ENCODE measurements around the gene CHID1.

CHID1 gene
- 22.4 to 23.1 reads per million in 2 donors for total RNA-seq

DNA sequence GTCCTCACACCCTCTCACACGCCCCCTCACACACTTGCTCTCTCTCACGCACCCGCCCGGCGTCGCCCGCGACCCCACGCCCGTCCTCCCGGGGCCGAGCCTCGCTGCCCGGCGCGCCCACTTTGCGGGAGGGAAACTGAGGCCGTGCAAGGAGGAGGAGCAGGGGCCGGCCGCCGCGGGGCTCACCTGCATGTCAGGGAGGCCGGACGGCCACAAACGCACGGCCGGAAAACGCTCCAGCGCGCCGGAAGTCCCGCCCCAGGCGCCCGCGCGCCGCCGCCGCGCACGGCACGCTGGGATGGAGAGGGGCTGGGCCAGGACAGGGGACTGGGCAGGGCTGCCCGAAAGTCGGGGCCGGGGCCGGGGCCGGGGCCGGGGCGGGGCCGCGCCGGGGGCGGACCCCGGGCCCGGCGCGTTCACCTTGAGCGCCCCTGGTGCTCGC lies at the start of gene CHID1:
Gene CHID1, minus strand, starts transcription at position 222 of the 442 bp plus-strand sequence. CDS start 5,994 bp downstream, outside the sequence.
- peak; percentile 74 for DNase-seq

DNA sequence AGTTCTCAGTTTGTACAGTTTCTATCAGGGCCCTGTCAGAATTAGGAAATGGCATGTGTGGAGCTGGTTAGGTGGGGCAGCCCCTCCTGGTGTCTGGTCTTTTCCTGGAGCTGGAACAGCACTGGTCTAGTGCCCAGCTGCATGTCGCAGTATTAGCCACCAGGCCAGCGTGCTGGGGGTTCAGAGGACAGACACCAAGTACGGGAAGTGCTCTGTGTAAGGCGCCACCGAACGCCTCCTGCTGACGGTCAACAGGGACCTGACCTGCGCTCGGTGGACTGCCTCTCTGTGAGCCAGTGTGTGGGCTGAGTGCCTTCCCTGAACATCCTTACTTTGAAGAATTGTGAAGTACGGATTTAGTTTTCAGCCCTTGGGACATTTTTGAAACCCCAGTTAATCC lies 49.0 kb upstream of the CHID1 start:
- DNase-seq = no peak

DNA sequence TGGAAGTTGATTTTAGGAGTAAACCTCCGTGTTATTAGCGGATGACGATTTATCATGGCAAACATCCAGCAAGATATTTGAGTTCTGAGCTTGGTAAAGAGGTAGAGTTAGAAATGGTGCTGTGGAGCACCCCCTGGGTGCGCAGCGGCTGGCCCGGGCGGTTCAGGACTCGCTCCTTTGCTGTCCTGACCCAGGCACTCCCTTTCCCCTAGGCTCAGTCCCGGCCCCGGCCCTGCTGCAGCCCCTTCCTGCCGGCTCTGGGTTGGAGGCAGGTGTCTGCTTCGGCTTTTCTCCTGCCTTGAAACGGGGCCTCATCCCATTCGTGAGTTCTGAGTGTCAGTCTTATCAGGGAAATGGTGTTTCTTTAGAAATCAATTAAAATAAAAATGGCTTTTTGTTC lies 48.4 kb upstream of the CHID1 start:
- no peak for DNase-seq

DNA sequence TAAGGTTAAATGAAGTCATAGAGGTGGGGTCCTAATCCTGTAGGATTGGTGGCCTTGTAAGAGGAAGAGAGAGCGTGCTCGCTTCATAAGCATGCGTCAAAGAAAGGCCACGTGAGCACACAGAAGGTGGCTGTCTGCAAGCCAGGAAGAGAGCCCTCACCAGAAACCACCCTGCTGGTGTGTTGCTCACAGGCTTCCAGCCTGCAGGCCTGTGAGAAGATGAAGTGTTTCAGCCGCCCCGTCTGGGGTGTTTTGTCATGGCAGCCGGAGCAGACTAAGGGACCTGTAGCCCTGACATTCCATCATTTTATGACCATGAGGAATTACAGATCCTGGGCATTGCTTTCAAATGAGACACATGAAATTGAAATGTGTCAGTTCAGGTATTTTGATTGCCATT lies 47.5 kb upstream of the CHID1 start:
- DNase-seq = no peak

DNA sequence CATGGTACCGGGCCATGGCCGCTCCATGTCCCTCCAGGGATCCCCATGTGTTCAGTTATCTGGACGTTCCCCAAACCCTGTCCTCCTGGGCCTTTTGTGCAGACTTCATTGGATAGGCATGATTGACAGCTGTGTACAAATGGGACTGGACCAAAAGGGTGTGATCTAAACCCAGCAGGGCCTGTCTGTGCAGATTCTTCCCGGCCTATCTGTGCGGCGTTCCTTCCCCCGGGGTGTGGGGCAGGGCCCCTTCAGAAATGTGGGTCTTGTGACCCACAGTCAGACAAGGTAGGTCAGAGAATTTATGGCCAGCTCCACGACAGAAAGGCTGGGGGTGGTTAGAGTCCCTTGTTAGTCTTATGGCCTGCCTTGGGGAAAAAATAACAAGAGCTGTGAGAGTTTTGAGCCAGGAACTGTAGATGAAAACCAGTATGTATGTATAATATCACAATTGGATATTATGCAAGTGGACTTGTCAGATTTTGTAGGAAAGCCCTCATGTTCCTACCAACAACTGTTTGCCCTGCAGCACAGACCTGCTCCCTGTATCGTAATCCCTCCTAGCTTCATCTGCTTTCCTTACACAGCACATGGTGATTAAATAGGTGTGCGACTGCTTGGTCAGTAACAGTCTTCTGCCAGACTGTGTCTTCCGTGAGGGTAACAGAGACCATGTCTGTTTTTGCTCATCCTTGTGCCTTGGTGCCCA lies 46.8 kb upstream of the CHID1 start:
- no peak for DNase-seq

DNA sequence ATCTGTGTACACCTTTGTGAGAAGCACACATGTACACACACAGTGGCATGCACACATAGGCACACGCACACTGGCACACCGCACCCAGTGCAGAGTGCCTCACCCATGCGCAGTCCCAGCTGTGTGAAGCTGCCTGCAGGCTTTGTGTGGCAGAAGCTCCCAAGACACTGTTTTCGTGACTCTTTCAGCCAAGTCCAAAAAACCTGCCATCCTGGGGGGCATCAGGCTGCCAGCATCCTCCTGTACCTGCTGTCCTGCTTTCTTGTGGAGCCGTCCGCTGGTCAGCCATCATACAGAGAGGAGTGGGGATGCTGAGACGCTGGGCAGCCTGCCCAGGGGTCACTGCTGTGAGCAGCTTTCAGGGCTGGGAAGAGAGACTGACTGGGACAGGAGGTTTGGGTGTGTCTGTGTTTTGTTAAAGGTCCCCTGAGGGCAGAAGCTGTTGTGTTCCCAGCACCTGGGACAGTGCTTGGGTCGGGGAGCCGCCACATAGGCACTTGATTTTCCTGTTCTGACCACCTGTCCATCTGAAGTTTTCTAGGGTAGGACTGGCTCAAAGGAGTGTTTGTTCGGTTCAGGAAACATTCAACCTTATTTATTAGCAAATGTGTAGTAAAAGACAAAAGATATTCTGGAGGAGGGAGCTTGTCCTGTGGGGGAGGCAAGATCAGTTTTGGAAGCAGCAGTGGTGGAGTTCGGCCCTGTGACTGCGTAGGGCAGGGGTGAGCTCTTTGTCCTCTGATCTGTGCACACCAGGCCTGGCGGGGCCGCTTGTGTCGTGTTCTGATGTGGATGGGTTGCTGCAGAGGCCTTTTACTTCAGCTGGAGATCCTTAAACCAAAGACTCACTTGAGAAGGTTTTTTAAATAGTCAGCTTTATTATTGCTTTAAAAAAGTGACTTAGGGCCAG lies 44.8 kb upstream of the CHID1 start:
- no peak for DNase-seq

- DNase-seq = no peak
Observed at GRCh38 chr11:954392-955153, 44.0 kb upstream of the CHID1 start.

- DNase-seq = no peak
Observed at GRCh38 chr11:953512-953911, 42.9 kb upstream of the CHID1 start.

- no peak for DNase-seq
Observed at GRCh38 chr11:952406-953385, 42.1 kb upstream of the CHID1 start.

- no peak for DNase-seq
Observed at GRCh38 chr11:951507-951906, 40.9 kb upstream of the CHID1 start.

DNA sequence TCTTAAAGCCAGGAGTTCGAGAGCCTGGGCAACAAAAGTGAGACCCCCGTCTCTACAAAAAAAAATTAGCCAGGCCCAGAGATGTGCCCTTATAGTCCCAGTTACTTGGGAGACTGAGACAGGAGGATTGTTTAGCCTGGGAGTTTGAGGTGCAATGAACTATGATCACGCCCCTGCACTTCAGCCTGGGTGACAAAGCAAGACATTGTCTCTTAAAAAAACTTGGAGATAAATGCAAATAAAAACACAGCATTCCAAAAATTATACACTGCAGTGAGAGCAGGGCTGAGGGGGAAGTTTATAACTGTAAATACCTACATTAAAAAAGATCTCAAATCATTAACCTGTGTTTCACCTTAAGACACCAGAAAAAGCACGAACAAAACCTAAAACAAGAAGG lies 37.1 kb upstream of the CHID1 start:
- no peak for DNase-seq

- no peak for DNase-seq
Observed at GRCh38 chr11:945986-946385, 35.4 kb upstream of the CHID1 start.

DNA sequence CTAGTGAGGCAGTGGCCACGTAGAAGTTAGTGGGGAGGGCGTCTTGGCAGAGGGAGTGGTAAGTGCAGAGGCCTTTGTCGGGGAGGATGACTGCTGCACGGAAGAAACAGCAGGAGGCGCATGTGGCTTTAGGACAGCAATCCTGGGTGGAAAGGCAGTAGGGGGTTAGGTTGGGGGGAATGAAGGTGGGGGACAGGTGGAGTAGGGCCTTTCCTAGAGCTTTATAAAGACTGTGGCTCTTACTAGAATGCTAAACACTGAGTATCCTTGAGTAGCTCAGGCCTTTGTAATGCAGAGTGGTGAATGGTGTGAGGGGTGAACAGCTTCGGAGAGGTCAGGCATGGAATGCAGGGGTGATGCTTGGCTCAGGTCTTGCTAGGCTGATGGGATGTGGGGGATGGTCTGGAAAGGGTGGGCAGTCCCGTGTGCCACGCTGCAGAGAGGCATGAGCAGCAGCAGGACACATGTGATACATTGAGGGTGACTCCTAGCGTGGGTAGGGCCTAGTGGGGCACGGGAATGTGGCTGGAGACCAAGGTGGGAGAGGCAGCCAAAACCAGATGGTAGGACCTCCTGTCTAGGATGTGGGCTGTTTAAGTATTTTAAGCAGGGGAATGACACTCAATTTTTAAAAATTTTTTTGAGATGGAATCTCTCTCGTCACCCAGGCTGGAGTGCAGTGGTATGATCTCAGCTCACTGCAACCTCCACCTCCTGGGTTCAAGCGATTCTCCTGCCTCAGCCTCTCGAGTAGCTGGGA lies 34.3 kb upstream of the CHID1 start:
- no peak for DNase-seq

GRCh38 chr11:942823-943222 lies 32.2 kb upstream of the CHID1 start:
- no peak for DNase-seq

DNA sequence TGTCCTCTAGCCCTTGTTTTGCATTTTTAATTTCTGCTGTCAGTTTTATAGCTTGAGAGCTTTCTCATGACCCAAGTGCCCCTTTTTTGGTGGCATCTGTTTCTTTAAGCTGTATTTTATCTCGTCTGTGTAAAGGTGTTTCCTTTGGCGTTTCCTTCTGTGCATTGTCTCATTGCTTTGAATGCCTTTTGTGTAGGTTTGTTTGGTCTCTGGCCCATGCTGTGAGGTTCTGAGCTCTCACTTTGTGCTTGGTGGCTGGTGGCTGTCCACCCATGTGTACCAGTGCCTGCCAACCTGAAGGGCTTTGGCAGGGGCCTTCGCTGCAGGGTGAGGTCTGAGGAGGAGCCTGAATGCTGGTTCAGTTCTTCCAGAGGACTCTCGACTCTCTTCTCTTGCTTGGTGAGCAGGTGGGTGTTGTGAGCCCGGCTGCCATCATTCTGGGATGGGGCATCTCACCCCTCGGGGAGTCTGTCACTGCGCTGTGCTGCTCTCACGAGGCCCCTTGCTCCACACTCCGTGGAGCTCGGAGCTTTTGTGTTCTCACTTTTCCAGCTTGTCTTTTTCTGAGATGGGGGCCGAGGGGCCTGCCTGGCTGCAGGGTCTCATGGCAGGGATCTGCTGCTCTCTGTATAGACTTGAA lies 30.0 kb upstream of the CHID1 start:
- no peak for DNase-seq

GRCh38 chr11:937841-938261 lies 27.2 kb upstream of the CHID1 start:
- no peak for DNase-seq

DNA sequence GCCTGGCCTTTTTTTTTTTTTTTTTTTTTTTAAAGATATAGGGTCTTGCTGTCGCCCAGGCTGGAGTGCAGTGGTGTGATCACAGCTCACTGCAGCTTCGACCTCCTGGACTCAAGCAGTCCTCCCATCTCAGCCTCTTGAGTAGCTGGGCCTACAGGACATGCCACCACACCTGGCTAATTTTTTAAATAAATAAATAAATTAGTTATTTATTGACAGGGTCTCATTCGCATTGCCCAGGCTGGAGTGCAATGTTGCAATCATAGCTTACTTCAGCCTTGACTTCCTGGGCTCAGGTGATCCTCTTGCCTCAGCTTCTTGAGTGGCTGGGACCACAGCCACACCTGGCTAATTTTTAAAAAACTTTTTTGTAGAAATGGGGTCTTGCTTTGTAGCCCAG lies 25.6 kb upstream of the CHID1 start:
- no peak for DNase-seq

- no peak for DNase-seq
Observed at GRCh38 chr11:934527-934926, 23.9 kb upstream of the CHID1 start.

DNA sequence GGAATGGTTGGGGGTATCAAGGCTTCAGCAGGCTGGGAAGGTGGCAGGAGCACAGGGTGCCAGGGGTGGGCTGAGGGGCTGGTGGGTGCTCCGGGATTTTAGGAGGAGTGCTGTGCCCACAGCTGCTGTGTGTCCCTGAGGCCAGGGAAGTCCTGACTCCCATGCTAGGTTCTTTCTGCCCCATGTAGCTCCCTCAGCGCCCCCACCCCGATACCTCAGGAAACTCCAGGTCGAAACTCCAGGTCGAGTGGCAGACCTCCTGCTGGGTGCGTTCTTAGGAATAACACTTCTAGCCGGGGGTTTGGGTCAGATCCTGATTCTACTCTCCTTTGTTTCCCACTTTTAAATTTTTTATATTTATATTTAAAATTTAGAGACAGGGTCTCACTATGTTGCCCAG lies 23.3 kb upstream of the CHID1 start:
- no peak for DNase-seq

- DNase-seq = no peak
Observed at GRCh38 chr11:933142-933851, 22.7 kb upstream of the CHID1 start.

Measured in activated gamma-delta T cell (primary cell).